Measurements from ENCODE around the gene ASCL5.

DNA sequence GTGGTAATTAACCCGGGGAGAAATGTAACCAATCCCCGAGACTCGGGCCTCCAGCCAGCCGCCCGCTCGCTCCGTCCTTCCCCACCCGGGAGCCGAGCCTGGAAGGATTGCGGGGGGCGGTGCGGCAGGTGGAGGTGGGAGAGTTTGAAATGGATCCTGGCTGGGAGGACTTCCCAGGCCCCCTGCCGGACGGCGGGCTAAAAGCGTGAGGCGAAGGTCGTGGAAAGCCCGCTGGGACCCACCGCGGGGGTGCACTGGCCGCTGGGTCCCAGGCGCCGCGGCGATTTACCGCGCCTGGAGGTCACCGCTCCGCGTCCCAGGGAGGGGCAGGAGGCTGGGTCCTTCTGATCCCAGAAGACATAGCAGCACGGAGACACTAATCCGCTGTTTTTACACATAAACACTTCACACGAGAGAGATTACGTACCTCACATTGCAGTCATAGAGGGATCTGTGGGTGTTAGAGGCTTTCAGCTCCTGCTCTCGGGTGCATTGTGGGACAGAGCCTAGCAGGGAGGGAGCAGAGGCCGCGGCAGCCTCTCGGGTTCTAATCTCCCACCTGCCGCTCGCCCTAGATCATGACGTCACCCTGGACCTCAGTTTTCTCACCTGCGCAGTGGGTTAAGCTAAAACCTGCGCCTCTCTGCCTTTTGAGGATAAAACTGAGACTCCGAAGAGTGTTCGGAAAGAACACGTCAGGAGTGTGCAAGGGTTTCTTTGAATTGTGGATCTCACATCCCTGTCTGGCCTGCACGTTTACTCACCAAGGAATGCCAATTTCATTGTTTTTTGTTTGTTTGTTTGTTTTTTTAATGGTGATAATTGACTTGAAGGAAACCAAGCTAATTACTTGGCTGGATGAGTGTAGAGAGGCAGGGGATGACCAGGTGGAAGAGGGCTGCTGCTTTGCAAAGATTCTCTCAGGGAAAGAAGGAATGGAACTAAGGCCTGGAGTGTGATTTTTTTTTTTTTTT lies 44.4 kb upstream of the ASCL5 start:
- TF ChIP-seq NR2C2 (IDR thresholded peaks at IDR 0.05; ENCODE audit: borderline replicate concordance, control insufficient read depth, insufficient read length, low read depth), result no peak
- no peak for TF ChIP-seq FOXK2 (IDR thresholded peaks at IDR 0.05)
- peak; percentile 25 to 46 (median 31); a peak in 4 of 6 replicates for TF ChIP-seq CTCF (IDR thresholded peaks at IDR 0.05 in 2 of 3, conservative IDR thresholded peaks at IDR 0.05 in 1 of 3; ENCODE audit: control insufficient read depth in 2 of 3, extremely low read depth in 1 of 3, insufficient read depth in 1 of 3, low read depth in 3 of 3, low read length in 3 of 3)
- TF ChIP-seq NBN (IDR thresholded peaks at IDR 0.05), result no peak
- TF ChIP-seq PML (IDR thresholded peaks at IDR 0.05; ENCODE audit: low read length), result no peak
